K562 (cell line): Measurements from ENCODE around the gene RASGRP1. TPM values are rescaled to one million over a fixed set of nuclear protein-coding genes. Genes with fewer than 3 reads are reported as not detected.

Experiments
- BMI1 ChIP-seq: fragments of 150-350 bp; IDR thresholded peaks from 2 replicates; pipeline ENCODE4 v1.6.1; 2014; ENCODE audit warnings: low read length
- BRD4 ChIP-seq: fragments of 200-600 bp; sonication (generic); IDR thresholded peaks from 2 replicates; pipeline ENCODE4 v1.6.1; 2017; ENCODE audit warnings: inconsistent platforms
- MIER1 ChIP-seq: fragments of 450-650 bp; IDR thresholded peaks from 2 replicates; pipeline ENCODE4 v1.6.1; 2016; ENCODE audit warnings: antibody characterized with exemption, mild to moderate bottlenecking, low read depth
- NFATC3 ChIP-seq: fragments of 450-650 bp; IDR thresholded peaks from 2 replicates; pipeline ENCODE4 v1.6.1; 2017; ENCODE audit warnings: mild to moderate bottlenecking
- POLR2AphosphoS5 ChIP-seq: IDR thresholded peaks from 2 replicates; pipeline ENCODE4 v1.6.1; 2011; ENCODE audit warnings: mild to moderate bottlenecking, low read depth, low read length, moderate library complexity; ENCODE audit not compliant: control insufficient read depth, insufficient read depth
- POLR3A ChIP-seq: IDR thresholded peaks from 2 replicates; pipeline ENCODE4 v1.6.1; 2011; ENCODE audit warnings: borderline replicate concordance, mild to moderate bottlenecking, moderate library complexity; ENCODE audit not compliant: insufficient read length, insufficient read depth; ENCODE audit errors: extremely low read depth
- SNRNP70 ChIP-seq: fragments of 200-400 bp; formaldehyde crosslinking; optimal IDR thresholded peaks from 2 replicates; pipeline ENCODE3; 2017; ENCODE audit warnings: low read depth, low read length
- SP2 ChIP-seq: IDR thresholded peaks from 2 replicates; pipeline ENCODE4 v1.6.1; 2011; ENCODE audit warnings: mild to moderate bottlenecking, low read depth, low read length, moderate library complexity; ENCODE audit not compliant: poor library complexity, severe bottlenecking; ENCODE audit errors: extremely low read depth
- SRF ChIP-seq, 2 experiments: fragments of 250-450, 450-650 bp in 1 of 2; sonication (Bioruptor Pico) in 1 of 2; sonication (generic) in 1 of 2; formaldehyde crosslinking; IDR thresholded peaks; 2 replicates each; pipeline versions ENCODE4 v1.5.0 to v1.5.1; 2020 to 2022; ENCODE audit warnings: mild to moderate bottlenecking in 1 of 2, missing genetic modification reagents in 1 of 2
- ZNF263 ChIP-seq: sonication (generic); formaldehyde crosslinking; IDR thresholded peaks from 2 replicates; pipeline ENCODE4 v1.8.0; 2022; ENCODE audit warnings: mild to moderate bottlenecking, missing genetic modification reagents, borderline replicate concordance
- ZNF445 ChIP-seq: fragments of 250-450 bp; sonication (Bioruptor Pico); IDR thresholded peaks from 2 replicates; pipeline ENCODE4 v1.4.0; 2020; ENCODE audit warnings: low read depth, mild to moderate bottlenecking, moderate library complexity
- ZNF668 ChIP-seq: fragments of 250-450 bp; sonication (Bioruptor Pico); IDR thresholded peaks from 2 replicates; pipeline ENCODE4 v1.8.0; 2022; ENCODE audit warnings: mild to moderate bottlenecking, inconsistent platforms
- ZNF75A ChIP-seq: fragments of 450-650 bp; formaldehyde crosslinking; IDR thresholded peaks from 2 replicates; pipeline ENCODE4 v1.4.0; 2020; ENCODE audit warnings: mild to moderate bottlenecking
- ZSCAN32 ChIP-seq: fragments of 450-650 bp; formaldehyde crosslinking; IDR thresholded peaks from 2 replicates; pipeline ENCODE4 v1.4.0; 2020; ENCODE audit warnings: mild to moderate bottlenecking, moderate library complexity
- polyA plus RNA-seq, 8 experiments: library from polyadenylated mRNA; depleted of rRNA in 4 of 8; stranded (reverse) in 5 of 8; unstranded in 3 of 8; fragments of >200 nt; fragmentation: Nextera tagmentation in 2 of 8; fragmentation: Illumina TruSeq in 1 of 8; extraction: Ambion mirVana in 2 of 8; extraction: Trizol in 1 of 8; gene quantifications; 2 replicates each; pipeline versions ENCODE4 v1.2.1 to v1.2.3, GENCODE V29; 2011 to 2014; ENCODE audit warnings: inconsistent platforms in 1 of 8, missing spikeins in 1 of 8
- total RNA-seq, 7 experiments: library from RNA; depleted of rRNA in 6 of 7; stranded (reverse); fragments of >200 nt in 6 of 7; fragmentation: Illumina TruSeq in 2 of 7; extraction: Trizol in 2 of 7; gene quantifications; 2 replicates each; pipeline versions ENCODE4 v1.2.1 to v1.2.3, GENCODE V29; 2011 to 2021; ENCODE audit warnings: low replicate concordance in 1 of 7
- TF ChIP-seq, protein P1 (sequence below), 3 experiments: IDR thresholded peaks in 2 of 3; conservative IDR thresholded peaks in 1 of 3; 2 replicates each; pipeline ENCODE4 v1.5.1; 2011 to 2012; ENCODE audit warnings: low read length in 3 of 3, mild to moderate bottlenecking in 3 of 3, control low read depth in 2 of 3, improper control_type of control experiment in 1 of 3, inconsistent platforms in 1 of 3, low read depth in 1 of 3, mixed read lengths in 1 of 3, moderate library complexity in 1 of 3; ENCODE audit not compliant: insufficient read depth in 2 of 3
- TF ChIP-seq, protein P2 (sequence below): fragments of 450-650 bp; IDR thresholded peaks from 2 replicates; pipeline ENCODE4 v1.6.1; 2016; ENCODE audit warnings: missing biosample characterization, missing genetic modification characterization
- TF ChIP-seq, protein P3 (sequence below): fragments of 450-650 bp; formaldehyde crosslinking; IDR thresholded peaks from 2 replicates; pipeline ENCODE4 v1.4.0; 2020; ENCODE audit warnings: mild to moderate bottlenecking, moderate library complexity
- TF ChIP-seq, protein P4 (sequence below): sonication (generic); formaldehyde crosslinking; IDR thresholded peaks from 2 replicates; pipeline ENCODE4 v1.5.0; 2020; ENCODE audit warnings: missing genetic modification reagents
- TF ChIP-seq, protein P5 (sequence below): fragments of 250-450 bp; sonication (Bioruptor Pico); IDR thresholded peaks from 2 replicates; pipeline ENCODE4 v1.9.0; 2021; ENCODE audit warnings: mild to moderate bottlenecking, inconsistent platforms

The RASGRP1 gene
- total and polyA plus RNA-seq, 9 of the 15 experiments (the other 6 are each of a cell fraction or from before 2014, with no cell fraction given), result 0.14 to 0.72 (median 0.31) TPM

DNA sequence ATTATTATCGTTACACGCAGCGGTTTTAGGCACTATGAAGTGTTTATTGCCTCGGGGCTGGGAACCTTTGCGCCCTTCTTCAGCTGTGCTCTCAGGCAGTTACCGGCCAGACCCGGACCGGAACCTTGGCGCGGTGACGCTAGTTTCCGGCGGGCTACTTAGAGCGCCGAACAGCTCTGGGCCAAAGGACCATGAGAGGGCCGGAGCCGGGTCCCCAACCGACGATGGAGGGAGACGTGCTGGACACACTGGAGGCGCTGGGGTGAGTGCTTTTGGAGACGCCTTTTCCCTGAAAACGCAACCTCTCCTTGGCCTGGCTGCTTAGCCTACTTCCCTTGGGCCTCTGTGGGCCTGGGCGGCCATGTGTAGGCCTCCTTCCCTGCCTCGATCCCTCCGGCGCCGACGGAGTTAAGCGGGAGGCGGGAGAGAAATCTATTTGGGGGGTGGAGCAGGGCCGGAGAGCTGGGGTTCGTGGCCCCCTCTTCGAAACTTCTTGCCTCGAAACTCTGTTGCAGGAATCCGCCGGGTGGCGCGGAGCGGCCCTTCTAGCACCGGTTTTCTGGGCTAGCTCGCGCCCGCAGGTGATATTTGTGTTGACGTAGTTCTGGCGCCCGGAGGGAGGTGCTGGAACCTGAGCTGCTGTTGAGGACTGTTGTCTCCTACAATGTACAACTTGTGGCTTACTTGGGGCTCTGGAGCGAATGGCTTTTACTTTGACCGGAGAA is 110.5 kb downstream of the RASGRP1 start, which contains the start of gene FAM98B (continued):
- TF ChIP-seq BRD4 (no peak), ZNF668 (CRISPR knock-in tag) (no peak), SP2 (no peak), NFATC3 (no peak), ZNF445 (CRISPR knock-in tag) (0 out of 2 replicates have a peak, but pooled peaks have one; percentile 52), ZSCAN32 (no peak), POLR2AphosphoS5 (peak; percentile 89), MIER1 (no peak), ZNF75A (no peak), POLR3A (no peak), SNRNP70 (no peak), ZNF263 (CRISPR knock-in tag) (no peak), BMI1 (0 out of 2 replicates have a peak, but pooled peaks have one; percentile 16), SRF (CRISPR knock-in tag; IDR thresholded peaks at IDR 0.05) (0 out of 4 replicates have a peak, but pooled peaks of 1 of the 2 experiments have one; percentile 38)
- TF ChIP-seq, protein P1, sequence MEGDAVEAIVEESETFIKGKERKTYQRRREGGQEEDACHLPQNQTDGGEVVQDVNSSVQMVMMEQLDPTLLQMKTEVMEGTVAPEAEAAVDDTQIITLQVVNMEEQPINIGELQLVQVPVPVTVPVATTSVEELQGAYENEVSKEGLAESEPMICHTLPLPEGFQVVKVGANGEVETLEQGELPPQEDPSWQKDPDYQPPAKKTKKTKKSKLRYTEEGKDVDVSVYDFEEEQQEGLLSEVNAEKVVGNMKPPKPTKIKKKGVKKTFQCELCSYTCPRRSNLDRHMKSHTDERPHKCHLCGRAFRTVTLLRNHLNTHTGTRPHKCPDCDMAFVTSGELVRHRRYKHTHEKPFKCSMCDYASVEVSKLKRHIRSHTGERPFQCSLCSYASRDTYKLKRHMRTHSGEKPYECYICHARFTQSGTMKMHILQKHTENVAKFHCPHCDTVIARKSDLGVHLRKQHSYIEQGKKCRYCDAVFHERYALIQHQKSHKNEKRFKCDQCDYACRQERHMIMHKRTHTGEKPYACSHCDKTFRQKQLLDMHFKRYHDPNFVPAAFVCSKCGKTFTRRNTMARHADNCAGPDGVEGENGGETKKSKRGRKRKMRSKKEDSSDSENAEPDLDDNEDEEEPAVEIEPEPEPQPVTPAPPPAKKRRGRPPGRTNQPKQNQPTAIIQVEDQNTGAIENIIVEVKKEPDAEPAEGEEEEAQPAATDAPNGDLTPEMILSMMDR (IDR thresholded peaks at IDR 0.05 in 2 of 3, conservative IDR thresholded peaks at IDR 0.05 in 1 of 3; ENCODE audit: insufficient read depth in 2 of 3, low read depth in 1 of 3, low read length in 3 of 3), result no peak; a peak in 2 of 6 replicates
- TF ChIP-seq, protein P2, sequence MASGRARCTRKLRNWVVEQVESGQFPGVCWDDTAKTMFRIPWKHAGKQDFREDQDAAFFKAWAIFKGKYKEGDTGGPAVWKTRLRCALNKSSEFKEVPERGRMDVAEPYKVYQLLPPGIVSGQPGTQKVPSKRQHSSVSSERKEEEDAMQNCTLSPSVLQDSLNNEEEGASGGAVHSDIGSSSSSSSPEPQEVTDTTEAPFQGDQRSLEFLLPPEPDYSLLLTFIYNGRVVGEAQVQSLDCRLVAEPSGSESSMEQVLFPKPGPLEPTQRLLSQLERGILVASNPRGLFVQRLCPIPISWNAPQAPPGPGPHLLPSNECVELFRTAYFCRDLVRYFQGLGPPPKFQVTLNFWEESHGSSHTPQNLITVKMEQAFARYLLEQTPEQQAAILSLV (tag), result peak; percentile 35; the same call in 1 of the 2 replicates
- TF ChIP-seq, protein P3, sequence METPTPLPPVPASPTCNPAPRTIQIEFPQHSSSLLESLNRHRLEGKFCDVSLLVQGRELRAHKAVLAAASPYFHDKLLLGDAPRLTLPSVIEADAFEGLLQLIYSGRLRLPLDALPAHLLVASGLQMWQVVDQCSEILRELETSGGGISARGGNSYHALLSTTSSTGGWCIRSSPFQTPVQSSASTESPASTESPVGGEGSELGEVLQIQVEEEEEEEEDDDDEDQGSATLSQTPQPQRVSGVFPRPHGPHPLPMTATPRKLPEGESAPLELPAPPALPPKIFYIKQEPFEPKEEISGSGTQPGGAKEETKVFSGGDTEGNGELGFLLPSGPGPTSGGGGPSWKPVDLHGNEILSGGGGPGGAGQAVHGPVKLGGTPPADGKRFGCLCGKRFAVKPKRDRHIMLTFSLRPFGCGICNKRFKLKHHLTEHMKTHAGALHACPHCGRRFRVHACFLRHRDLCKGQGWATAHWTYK (CRISPR knock-in tag), result peak; percentile 63; the same call in 1 of the 2 replicates
- TF ChIP-seq, protein P4, sequence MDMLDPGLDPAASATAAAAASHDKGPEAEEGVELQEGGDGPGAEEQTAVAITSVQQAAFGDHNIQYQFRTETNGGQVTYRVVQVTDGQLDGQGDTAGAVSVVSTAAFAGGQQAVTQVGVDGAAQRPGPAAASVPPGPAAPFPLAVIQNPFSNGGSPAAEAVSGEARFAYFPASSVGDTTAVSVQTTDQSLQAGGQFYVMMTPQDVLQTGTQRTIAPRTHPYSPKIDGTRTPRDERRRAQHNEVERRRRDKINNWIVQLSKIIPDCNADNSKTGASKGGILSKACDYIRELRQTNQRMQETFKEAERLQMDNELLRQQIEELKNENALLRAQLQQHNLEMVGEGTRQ (CRISPR knock-in tag), result no peak; the same call in 1 of the 2 replicates
- TF ChIP-seq, protein P5, sequence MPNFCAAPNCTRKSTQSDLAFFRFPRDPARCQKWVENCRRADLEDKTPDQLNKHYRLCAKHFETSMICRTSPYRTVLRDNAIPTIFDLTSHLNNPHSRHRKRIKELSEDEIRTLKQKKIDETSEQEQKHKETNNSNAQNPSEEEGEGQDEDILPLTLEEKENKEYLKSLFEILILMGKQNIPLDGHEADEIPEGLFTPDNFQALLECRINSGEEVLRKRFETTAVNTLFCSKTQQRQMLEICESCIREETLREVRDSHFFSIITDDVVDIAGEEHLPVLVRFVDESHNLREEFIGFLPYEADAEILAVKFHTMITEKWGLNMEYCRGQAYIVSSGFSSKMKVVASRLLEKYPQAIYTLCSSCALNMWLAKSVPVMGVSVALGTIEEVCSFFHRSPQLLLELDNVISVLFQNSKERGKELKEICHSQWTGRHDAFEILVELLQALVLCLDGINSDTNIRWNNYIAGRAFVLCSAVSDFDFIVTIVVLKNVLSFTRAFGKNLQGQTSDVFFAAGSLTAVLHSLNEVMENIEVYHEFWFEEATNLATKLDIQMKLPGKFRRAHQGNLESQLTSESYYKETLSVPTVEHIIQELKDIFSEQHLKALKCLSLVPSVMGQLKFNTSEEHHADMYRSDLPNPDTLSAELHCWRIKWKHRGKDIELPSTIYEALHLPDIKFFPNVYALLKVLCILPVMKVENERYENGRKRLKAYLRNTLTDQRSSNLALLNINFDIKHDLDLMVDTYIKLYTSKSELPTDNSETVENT, result peak; percentile 35; the same call in 1 of the 2 replicates
